OCI-LY7 (cell line): ENCODE measurements around the gene COPE.

Experiments
- EZH2phosphoT487 ChIP-seq: fragments of 200-600 bp; sonication (generic); IDR thresholded peaks from 2 replicates; pipeline ENCODE4 v1.6.1; 2018; ENCODE audit warnings: low read depth, borderline replicate concordance, mild to moderate bottlenecking, mixed run types, antibody characterized with exemption, low read length, moderate library complexity, mixed read lengths
- TF ChIP-seq, protein P1 (sequence below): fragments of 200-600 bp; sonication (generic); conservative IDR thresholded peaks from 2 replicates; pipeline ENCODE4 v1.5.1; 2014; ENCODE audit warnings: mild to moderate bottlenecking, antibody characterized with exemption, low read length, moderate library complexity, mixed read lengths

DNA sequence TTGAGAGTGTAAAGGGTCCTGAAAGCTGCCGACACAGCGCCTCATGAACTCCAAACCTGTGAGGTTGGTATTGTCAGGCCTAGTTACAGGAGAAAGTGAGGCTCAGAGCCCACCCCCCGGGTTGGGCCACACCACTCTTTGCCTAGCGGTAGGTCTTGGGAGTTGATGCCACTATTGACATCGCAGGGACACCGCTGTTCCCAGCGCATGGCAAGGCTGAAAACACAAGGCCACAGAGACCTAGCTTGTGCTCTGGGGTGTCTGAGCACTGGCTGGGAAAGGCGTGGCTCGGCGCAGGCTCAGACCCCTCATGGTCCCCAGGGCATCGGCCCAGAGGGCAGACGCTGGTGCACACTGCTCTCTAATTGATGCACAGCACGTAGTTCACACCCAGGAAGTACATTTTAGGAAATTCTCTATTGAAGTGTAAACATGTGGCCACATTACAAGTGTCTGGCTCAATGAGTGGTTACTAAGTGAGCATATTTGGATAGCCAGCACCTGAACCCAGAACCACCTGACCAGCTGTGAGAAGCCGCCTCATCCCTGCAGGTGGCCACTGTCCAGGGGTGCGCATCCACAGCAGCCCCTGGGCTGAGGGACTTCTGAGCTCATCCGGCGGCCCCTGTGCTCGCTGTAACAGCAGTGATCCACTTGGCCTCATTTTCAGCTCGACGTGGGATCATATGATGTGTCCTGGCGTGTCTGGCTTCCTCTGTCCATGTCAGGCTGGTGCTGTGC lies 60.1 kb downstream of the COPE start:
- TF ChIP-seq, protein P1, sequence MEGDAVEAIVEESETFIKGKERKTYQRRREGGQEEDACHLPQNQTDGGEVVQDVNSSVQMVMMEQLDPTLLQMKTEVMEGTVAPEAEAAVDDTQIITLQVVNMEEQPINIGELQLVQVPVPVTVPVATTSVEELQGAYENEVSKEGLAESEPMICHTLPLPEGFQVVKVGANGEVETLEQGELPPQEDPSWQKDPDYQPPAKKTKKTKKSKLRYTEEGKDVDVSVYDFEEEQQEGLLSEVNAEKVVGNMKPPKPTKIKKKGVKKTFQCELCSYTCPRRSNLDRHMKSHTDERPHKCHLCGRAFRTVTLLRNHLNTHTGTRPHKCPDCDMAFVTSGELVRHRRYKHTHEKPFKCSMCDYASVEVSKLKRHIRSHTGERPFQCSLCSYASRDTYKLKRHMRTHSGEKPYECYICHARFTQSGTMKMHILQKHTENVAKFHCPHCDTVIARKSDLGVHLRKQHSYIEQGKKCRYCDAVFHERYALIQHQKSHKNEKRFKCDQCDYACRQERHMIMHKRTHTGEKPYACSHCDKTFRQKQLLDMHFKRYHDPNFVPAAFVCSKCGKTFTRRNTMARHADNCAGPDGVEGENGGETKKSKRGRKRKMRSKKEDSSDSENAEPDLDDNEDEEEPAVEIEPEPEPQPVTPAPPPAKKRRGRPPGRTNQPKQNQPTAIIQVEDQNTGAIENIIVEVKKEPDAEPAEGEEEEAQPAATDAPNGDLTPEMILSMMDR: no peak
- no peak for TF ChIP-seq EZH2phosphoT487
